HCT116 (cell line): ENCODE results near the gene COL18A1. TPM values are rescaled to one million over a fixed set of nuclear protein-coding genes. Genes with fewer than 3 reads are reported as not detected.

ENCODE experiments used
- ATAC-seq: fragments of 200-7000 bp; cut with Tn5 transposase; 2 replicates; pipeline ENCODE4 v1.9.1; 2020; ENCODE audit warnings: mild to moderate bottlenecking, moderate library complexity
- BruUV-seq: library from RNA; stranded (reverse); fragments of 400-500 nt; replicated peaks from 2 replicates; lab custom pipeline; 2021; lab: Mats Ljungman, UMichigan
- CTCF ChIA-PET: fragments of 300-600 bp; sonication (Branson Sonifier 250); formaldehyde crosslinking; loops from one replicate; lab custom pipeline; 2021; ENCODE audit warnings: antibody characterized with exemption; lab: Charles Lee
- POLR2A ChIA-PET: fragments of 300-600, 350-600 bp; sonication (Branson Sonifier 250); formaldehyde crosslinking; loops from one replicate; lab custom pipeline; 2021; ENCODE audit warnings: antibody characterized with exemption; lab: Charles Lee
- RAD21 ChIA-PET, 2 experiments: fragments of 300-600 bp; sonication (Branson Sonifier 250); formaldehyde crosslinking; loops; one replicate each; lab custom pipeline; 2023; ENCODE audit warnings: low total read pairs in 2 of 2; ENCODE audit not compliant: uncharacterized antibody in 2 of 2, unreplicated experiment in 2 of 2, low non-redundant PET in 1 of 2; lab: Charles Lee
- DNase-seq: peaks from one replicate; pipeline ENCODE4 v3.0.0-alpha.2; 2010; ENCODE audit warnings: low read depth, low spot score
- H2AFZ ChIP-seq: fragments of 200-600 bp; shearing (Covaris generic), sonication (generic); 2 replicates; pipeline ENCODE4 v1.6.1; 2017; ENCODE audit warnings: low read depth, mixed run types, mixed read lengths, antibody characterized with exemption, low read length; ENCODE audit not compliant: poor library complexity, severe bottlenecking
- H3K27ac ChIP-seq: 2 replicates; pipeline ENCODE4 v1.5.1; 2012; ENCODE audit warnings: low read depth, low read length
- H3K27me3 ChIP-seq: fragments of 200-600 bp; sonication (generic); 2 replicates; pipeline ENCODE4 v1.6.1; 2016; ENCODE audit warnings: mixed run types, low read length, mixed read lengths; ENCODE audit not compliant: insufficient read depth
- H3K36me3 ChIP-seq, 2 experiments: fragments of 200-500 bp in 1 of 2; fragments of 200-600 bp in 1 of 2; sonication (Bioruptor generic) in 1 of 2; sonication (generic) in 1 of 2; 2 replicates each; pipeline versions ENCODE4 v1.5.1 to v1.6.1; 2014 to 2016; ENCODE audit warnings: low read length in 2 of 2, inconsistent platforms in 1 of 2, mixed read lengths in 1 of 2, mixed run types in 1 of 2; ENCODE audit not compliant: insufficient read depth in 2 of 2, control insufficient read depth in 1 of 2
- H3K4me1 ChIP-seq, 2 experiments: fragments of 200-600 bp in 1 of 2; sonication (generic) in 1 of 2; 2 replicates each; pipeline versions ENCODE4 v1.5.1 to v1.6.1; 2012 to 2017; ENCODE audit warnings: low read length in 2 of 2, inconsistent platforms in 1 of 2, mild to moderate bottlenecking in 1 of 2, mixed read lengths in 1 of 2, mixed run types in 1 of 2, moderate library complexity in 1 of 2; ENCODE audit not compliant: insufficient read depth in 2 of 2, control insufficient read depth in 1 of 2
- H3K4me2 ChIP-seq: fragments of 200-600 bp; sonication (generic); 2 replicates; pipeline ENCODE4 v1.6.1; 2017; ENCODE audit warnings: mixed run types, low read length, mixed read lengths
- H3K4me3 ChIP-seq, 2 experiments: fragments of 200-600 bp in 1 of 2; sonication (generic) in 1 of 2; replicated peaks in 1 of 2; 2 replicates each; pipeline ENCODE4 v1.5.1; 2011 to 2016; ENCODE audit warnings: low read length in 2 of 2, control low read depth in 1 of 2, low read depth in 1 of 2, mild to moderate bottlenecking in 1 of 2, mixed read lengths in 1 of 2, mixed run types in 1 of 2
- H3K79me2 ChIP-seq: fragments of 200-600 bp; sonication (generic); 2 replicates; pipeline ENCODE4 v1.6.1; 2017; ENCODE audit warnings: mild to moderate bottlenecking, mixed run types, low read length, moderate library complexity, mixed read lengths; ENCODE audit not compliant: insufficient read depth
- H3K9ac ChIP-seq: fragments of 200-600 bp; sonication (generic); 2 replicates; pipeline ENCODE4 v1.6.1; 2016; ENCODE audit warnings: low read length, mixed read lengths
- H3K9me2 ChIP-seq: fragments of 200-600 bp; sonication (generic), shearing (Covaris generic); 2 replicates; pipeline ENCODE4 v1.6.1; 2017; ENCODE audit warnings: mixed run types, mild to moderate bottlenecking, moderate library complexity; ENCODE audit not compliant: insufficient read depth
- H3K9me3 ChIP-seq, 2 experiments: fragments of 200-500 bp in 1 of 2; fragments of 200-600 bp in 1 of 2; sonication (Bioruptor generic) in 1 of 2; sonication (generic) in 1 of 2; 2 replicates each; pipeline ENCODE4 v1.6.1; 2014 to 2017; ENCODE audit warnings: low read length in 2 of 2, mixed read lengths in 2 of 2, inconsistent platforms in 1 of 2, low read depth in 1 of 2, mild to moderate bottlenecking in 1 of 2, mixed run types in 1 of 2, moderate library complexity in 1 of 2; ENCODE audit not compliant: control insufficient read depth in 1 of 2, insufficient read depth in 1 of 2
- H4K20me1 ChIP-seq: fragments of 200-600 bp; sonication (generic), shearing (Covaris generic); 2 replicates; pipeline ENCODE4 v1.6.1; 2017; ENCODE audit warnings: mixed run types, mild to moderate bottlenecking, moderate library complexity; ENCODE audit not compliant: insufficient read depth
- CBX3 ChIP-seq: IDR thresholded peaks from 2 replicates; pipeline ENCODE4 v1.6.1; 2012; ENCODE audit warnings: low read depth
- CEBPB ChIP-seq: IDR thresholded peaks from 2 replicates; pipeline ENCODE4 v1.6.1; 2012; ENCODE audit warnings: low read depth
- EGR1 ChIP-seq: IDR thresholded peaks from 2 replicates; pipeline ENCODE4 v1.6.1; 2012; ENCODE audit warnings: low read depth
- ELF1 ChIP-seq: IDR thresholded peaks from 2 replicates; pipeline ENCODE4 v1.6.1; 2012; ENCODE audit warnings: low read depth, borderline replicate concordance
- EZH2phosphoT487 ChIP-seq: fragments of 200-600 bp; IDR thresholded peaks from 2 replicates; pipeline ENCODE4 v1.6.1; 2018; ENCODE audit warnings: antibody characterized with exemption, borderline replicate concordance
- FOSL1 ChIP-seq: IDR thresholded peaks from 2 replicates; pipeline ENCODE4 v1.6.1; 2012; ENCODE audit warnings: low read depth
- JUND ChIP-seq: IDR thresholded peaks from 2 replicates; pipeline ENCODE4 v1.6.1; 2012
- POLR2A ChIP-seq: IDR thresholded peaks from 2 replicates; pipeline ENCODE4 v1.7.0; 2011; ENCODE audit warnings: borderline replicate concordance; ENCODE audit not compliant: insufficient read depth, insufficient read length; ENCODE audit errors: extremely low read depth
- SIN3A ChIP-seq: IDR thresholded peaks from 2 replicates; pipeline ENCODE4 v1.6.1; 2012; ENCODE audit warnings: low read depth
- TCF7L2 ChIP-seq: IDR thresholded peaks from 2 replicates; pipeline ENCODE4 v1.7.0; 2011; ENCODE audit warnings: borderline replicate concordance, inconsistent platforms; ENCODE audit not compliant: insufficient read depth, insufficient read length; ENCODE audit errors: extremely low read depth
- YY1 ChIP-seq: IDR thresholded peaks from 2 replicates; pipeline ENCODE4 v1.6.1; 2011; ENCODE audit warnings: low read length, low read depth, moderate library complexity, mild to moderate bottlenecking; ENCODE audit not compliant: insufficient replicate concordance; ENCODE audit errors: extremely low read depth
- ZNF274 ChIP-seq: fragments of 200-500 bp; sonication (Bioruptor generic); IDR thresholded peaks from 2 replicates; pipeline ENCODE4 v1.6.1; 2014; ENCODE audit warnings: mild to moderate bottlenecking, low read depth, low read length, inconsistent platforms
- intact Hi-C: fragments of 100-400 bp; cut with micrococcal nuclease; formaldehyde crosslinking; loops from 2 replicates; pipeline ENCODE4 v1.10.0; 2022
- total RNA-seq: library from RNA; stranded (reverse); gene quantifications from one replicate; pipeline ENCODE4 v1.2.1, GENCODE V29; 2021; ENCODE audit not compliant: unreplicated experiment
- TF ChIP-seq, protein P1 (sequence below): IDR thresholded peaks from 2 replicates; pipeline ENCODE4 v1.6.1; 2012
- TF ChIP-seq, protein P2 (sequence below): IDR thresholded peaks from 2 replicates; pipeline ENCODE4 v1.6.1; 2012; ENCODE audit warnings: low read depth
- TF ChIP-seq, protein P3 (sequence below): IDR thresholded peaks from 2 replicates; pipeline ENCODE4 v1.6.1; 2012
- TF ChIP-seq, protein P4 (sequence below): IDR thresholded peaks from 2 replicates; pipeline ENCODE4 v1.6.1; 2011; ENCODE audit warnings: mild to moderate bottlenecking, low read length, moderate library complexity; ENCODE audit not compliant: insufficient replicate concordance; ENCODE audit errors: extremely low read depth

The COL18A1 gene
- total RNA-seq, 1 experiment from 2014 or later = 59.5 TPM

DNA sequence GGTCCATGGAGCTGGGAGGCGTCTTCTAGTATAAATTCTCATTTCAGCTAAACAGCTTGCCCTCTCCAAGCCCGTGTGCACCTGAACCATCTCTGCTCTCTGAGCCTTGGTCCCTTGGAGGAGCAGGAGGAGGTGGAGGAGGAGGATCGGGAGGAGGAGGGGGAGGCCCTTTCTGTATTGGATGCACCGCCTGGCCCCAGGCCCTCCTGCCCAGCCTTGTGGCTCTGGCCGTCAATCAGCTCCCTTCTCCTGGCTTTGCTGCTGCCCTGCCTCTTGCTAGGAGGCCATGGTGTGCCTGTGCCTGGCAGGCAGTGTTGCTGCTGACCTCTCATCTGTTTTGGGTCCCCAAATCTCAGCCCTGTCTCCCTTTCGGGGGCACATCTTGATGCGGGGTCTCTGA is 9.0 kb downstream of the COL18A1 start:
- Histone ChIP-seq H3K79me2 (peaks cover 70% of the 10 kb centered on the region; the same call in 1 of the 2 replicates), H3K36me3 (no peaks in the 10 kb centered on the region; a peak in 1 of 4 replicates), H3K4me3 (no peak overlapping the region), H3K27me3 (no peaks in the 10 kb centered on the region), H3K4me2 (no peak overlapping the region), H3K9me3 (no peaks in the 10 kb centered on the region), H3K9ac (no peak overlapping the region), H3K4me1 (no peaks in the 10 kb centered on the region), H3K9me2 (no peaks in the 10 kb centered on the region), H4K20me1 (no peaks in the 10 kb centered on the region), H3K27ac (no peak overlapping the region), H2AFZ (no peak overlapping the region)
- DNase-seq = no peak
- TF ChIP-seq CBX3 = no peak
- TF ChIP-seq, protein P1, sequence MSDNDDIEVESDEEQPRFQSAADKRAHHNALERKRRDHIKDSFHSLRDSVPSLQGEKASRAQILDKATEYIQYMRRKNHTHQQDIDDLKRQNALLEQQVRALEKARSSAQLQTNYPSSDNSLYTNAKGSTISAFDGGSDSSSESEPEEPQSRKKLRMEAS = no peak
- TF ChIP-seq, protein P2, sequence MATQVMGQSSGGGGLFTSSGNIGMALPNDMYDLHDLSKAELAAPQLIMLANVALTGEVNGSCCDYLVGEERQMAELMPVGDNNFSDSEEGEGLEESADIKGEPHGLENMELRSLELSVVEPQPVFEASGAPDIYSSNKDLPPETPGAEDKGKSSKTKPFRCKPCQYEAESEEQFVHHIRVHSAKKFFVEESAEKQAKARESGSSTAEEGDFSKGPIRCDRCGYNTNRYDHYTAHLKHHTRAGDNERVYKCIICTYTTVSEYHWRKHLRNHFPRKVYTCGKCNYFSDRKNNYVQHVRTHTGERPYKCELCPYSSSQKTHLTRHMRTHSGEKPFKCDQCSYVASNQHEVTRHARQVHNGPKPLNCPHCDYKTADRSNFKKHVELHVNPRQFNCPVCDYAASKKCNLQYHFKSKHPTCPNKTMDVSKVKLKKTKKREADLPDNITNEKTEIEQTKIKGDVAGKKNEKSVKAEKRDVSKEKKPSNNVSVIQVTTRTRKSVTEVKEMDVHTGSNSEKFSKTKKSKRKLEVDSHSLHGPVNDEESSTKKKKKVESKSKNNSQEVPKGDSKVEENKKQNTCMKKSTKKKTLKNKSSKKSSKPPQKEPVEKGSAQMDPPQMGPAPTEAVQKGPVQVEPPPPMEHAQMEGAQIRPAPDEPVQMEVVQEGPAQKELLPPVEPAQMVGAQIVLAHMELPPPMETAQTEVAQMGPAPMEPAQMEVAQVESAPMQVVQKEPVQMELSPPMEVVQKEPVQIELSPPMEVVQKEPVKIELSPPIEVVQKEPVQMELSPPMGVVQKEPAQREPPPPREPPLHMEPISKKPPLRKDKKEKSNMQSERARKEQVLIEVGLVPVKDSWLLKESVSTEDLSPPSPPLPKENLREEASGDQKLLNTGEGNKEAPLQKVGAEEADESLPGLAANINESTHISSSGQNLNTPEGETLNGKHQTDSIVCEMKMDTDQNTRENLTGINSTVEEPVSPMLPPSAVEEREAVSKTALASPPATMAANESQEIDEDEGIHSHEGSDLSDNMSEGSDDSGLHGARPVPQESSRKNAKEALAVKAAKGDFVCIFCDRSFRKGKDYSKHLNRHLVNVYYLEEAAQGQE = no peak
- no peak for TF ChIP-seq SIN3A
- TF ChIP-seq EGR1 = no peak
- TF ChIP-seq, protein P3, sequence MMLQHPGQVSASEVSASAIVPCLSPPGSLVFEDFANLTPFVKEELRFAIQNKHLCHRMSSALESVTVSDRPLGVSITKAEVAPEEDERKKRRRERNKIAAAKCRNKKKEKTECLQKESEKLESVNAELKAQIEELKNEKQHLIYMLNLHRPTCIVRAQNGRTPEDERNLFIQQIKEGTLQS = no peak
- TF ChIP-seq, protein P4, sequence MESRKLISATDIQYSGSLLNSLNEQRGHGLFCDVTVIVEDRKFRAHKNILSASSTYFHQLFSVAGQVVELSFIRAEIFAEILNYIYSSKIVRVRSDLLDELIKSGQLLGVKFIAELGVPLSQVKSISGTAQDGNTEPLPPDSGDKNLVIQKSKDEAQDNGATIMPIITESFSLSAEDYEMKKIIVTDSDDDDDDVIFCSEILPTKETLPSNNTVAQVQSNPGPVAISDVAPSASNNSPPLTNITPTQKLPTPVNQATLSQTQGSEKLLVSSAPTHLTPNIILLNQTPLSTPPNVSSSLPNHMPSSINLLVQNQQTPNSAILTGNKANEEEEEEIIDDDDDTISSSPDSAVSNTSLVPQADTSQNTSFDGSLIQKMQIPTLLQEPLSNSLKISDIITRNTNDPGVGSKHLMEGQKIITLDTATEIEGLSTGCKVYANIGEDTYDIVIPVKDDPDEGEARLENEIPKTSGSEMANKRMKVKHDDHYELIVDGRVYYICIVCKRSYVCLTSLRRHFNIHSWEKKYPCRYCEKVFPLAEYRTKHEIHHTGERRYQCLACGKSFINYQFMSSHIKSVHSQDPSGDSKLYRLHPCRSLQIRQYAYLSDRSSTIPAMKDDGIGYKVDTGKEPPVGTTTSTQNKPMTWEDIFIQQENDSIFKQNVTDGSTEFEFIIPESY = no peak
- no peak for TF ChIP-seq POLR2A
- TF ChIP-seq ELF1 = no peak
- TF ChIP-seq TCF7L2 = no peak
- no peak for TF ChIP-seq EZH2phosphoT487
- TF ChIP-seq FOSL1 = no peak
- no peak for TF ChIP-seq YY1
- TF ChIP-seq ZNF274 = no peak
- TF ChIP-seq CEBPB = no peak
- no peak for TF ChIP-seq JUND
- POLR2A ChIA-PET = no interaction called here
- intact Hi-C loops = no loop called here
- CTCF ChIA-PET = no interaction called here
- ATAC-seq = no peak
- BruUV-seq = no TSS peak
- RAD21 ChIA-PET = no interaction called here
